Amniotic epithelial cell (primary cell): Measurements from ENCODE around the gene GSK3B.

Source experiments
- DNase-seq: peaks from one replicate; pipeline ENCODE4 v3.0.0-alpha.2; 2010; ENCODE audit warnings: low read depth

Gene GSK3B

GRCh38 chr3:119779731-119780383, 314.4 kb downstream of the GSK3B start:
- no peak for DNase-seq

GRCh38 chr3:119778811-119779210, 315.4 kb downstream of the GSK3B start:
- no peak for DNase-seq

GRCh38 chr3:119778176-119778575, 316.1 kb downstream of the GSK3B start:
- DNase-seq, result no peak

GRCh38 chr3:119776304-119776703, 317.9 kb downstream of the GSK3B start:
- no peak for DNase-seq

- DNase-seq, result no peak
Measured at GRCh38 chr3:119774444-119774843, 319.8 kb downstream of the GSK3B start.
